HS-27A (cell line): Measurements from ENCODE around the gene RPL29.

ENCODE experiments used
- DNase-seq: peaks from one replicate; pipeline ENCODE4 v3.0.0-alpha.2; 2012; ENCODE audit warnings: low read depth, missing footprints

RPL29 gene

GRCh38 chr3:51945926-51946705, 49.6 kb downstream of the RPL29 start:
- DNase-seq: no peak

GRCh38 chr3:51945031-51945840, 50.5 kb downstream of the RPL29 start:
- DNase-seq: no peak

- no peak for DNase-seq
These were observed 51.2 kb downstream of the RPL29 start for GRCh38 chr3:51944451-51945021.
